H9 (cell line): Measurements from ENCODE around the gene LRRC63. TPM values are rescaled to one million over a fixed set of nuclear protein-coding genes. Genes with fewer than 3 reads are reported as not detected.

ENCODE experiments used
- DNase-seq: peaks from one replicate; pipeline ENCODE4 v3.0.0-alpha.2; 2017
- H2AFZ ChIP-seq: one replicate; pipeline ENCODE4 v1.6.1; 2013; ENCODE audit warnings: mild to moderate bottlenecking, low read length, control low read depth, moderate library complexity
- H2AK5ac ChIP-seq: 2 replicates; pipeline ENCODE4 v1.6.1; 2013; ENCODE audit warnings: low read length, control low read depth, mixed read lengths; ENCODE audit not compliant: insufficient read length
- H2BK120ac ChIP-seq: one replicate; pipeline ENCODE4 v1.6.1; 2013; ENCODE audit warnings: low read depth, mild to moderate bottlenecking, low read length, control low read depth, inconsistent platforms; ENCODE audit not compliant: poor library complexity, severe bottlenecking
- H2BK12ac ChIP-seq: 2 replicates; pipeline ENCODE4 v1.6.1; 2013; ENCODE audit warnings: low read length, control low read depth, mixed read lengths, low read depth; ENCODE audit not compliant: insufficient read length
- H2BK15ac ChIP-seq: 2 replicates; pipeline ENCODE4 v1.6.1; 2013; ENCODE audit warnings: low read depth, low read length, control low read depth
- H2BK20ac ChIP-seq: one replicate; pipeline ENCODE4 v1.6.1; 2013; ENCODE audit warnings: low read depth, mild to moderate bottlenecking, low read length, control low read depth, inconsistent platforms; ENCODE audit not compliant: poor library complexity, severe bottlenecking
- H2BK5ac ChIP-seq: 2 replicates; pipeline ENCODE4 v1.6.1; 2013; ENCODE audit warnings: low read length, control low read depth, mixed read lengths; ENCODE audit not compliant: insufficient read length
- H3K14ac ChIP-seq: 2 replicates; pipeline ENCODE4 v1.6.1; 2013; ENCODE audit warnings: low read length, control low read depth; ENCODE audit not compliant: insufficient read depth
- H3K18ac ChIP-seq: 2 replicates; pipeline ENCODE4 v1.6.1; 2013; ENCODE audit warnings: low read depth, mild to moderate bottlenecking, mixed read lengths, low read length, control low read depth; ENCODE audit not compliant: insufficient read length
- H3K23ac ChIP-seq: 2 replicates; pipeline ENCODE4 v1.6.1; 2013; ENCODE audit warnings: low read length, control low read depth, mixed read lengths, low read depth; ENCODE audit not compliant: insufficient read length
- H3K23me2 ChIP-seq: 2 replicates; pipeline ENCODE4 v1.6.1; 2013; ENCODE audit warnings: low read depth, mild to moderate bottlenecking, mixed read lengths, low read length, control low read depth; ENCODE audit not compliant: insufficient read length, poor library complexity, severe bottlenecking
- H3K27ac ChIP-seq: 2 replicates; pipeline ENCODE4 v1.5.1; 2013; ENCODE audit warnings: low read length, control low read depth, mixed read lengths, low read depth; ENCODE audit not compliant: insufficient read length
- H3K27me3 ChIP-seq: 2 replicates; pipeline ENCODE4 v1.6.1; 2013; ENCODE audit warnings: low read length, control low read depth, inconsistent platforms; ENCODE audit not compliant: insufficient read depth
- H3K4ac ChIP-seq: 2 replicates; pipeline ENCODE4 v1.6.1; 2013; ENCODE audit warnings: low read depth, mild to moderate bottlenecking, control low read depth, inconsistent platforms, low read length, moderate library complexity
- H3K4me1 ChIP-seq: 2 replicates; pipeline ENCODE4 v1.6.1; 2013; ENCODE audit warnings: low read length, control low read depth, inconsistent platforms; ENCODE audit not compliant: insufficient read depth
- H3K4me2 ChIP-seq: 2 replicates; pipeline ENCODE4 v1.6.1; 2013; ENCODE audit warnings: low read length, control low read depth, mixed read lengths; ENCODE audit not compliant: insufficient read length, insufficient read depth
- H3K56ac ChIP-seq: 2 replicates; pipeline ENCODE4 v1.6.1; 2013; ENCODE audit warnings: low read depth, mild to moderate bottlenecking, mixed read lengths, low read length, control low read depth; ENCODE audit not compliant: insufficient read length
- H3K79me1 ChIP-seq: 2 replicates; pipeline ENCODE4 v1.6.1; 2013; ENCODE audit warnings: low read depth, mild to moderate bottlenecking, moderate library complexity, low read length, control low read depth, inconsistent platforms; ENCODE audit not compliant: insufficient read depth, poor library complexity, severe bottlenecking
- H3K79me2 ChIP-seq: 2 replicates; pipeline ENCODE4 v1.6.1; 2013; ENCODE audit warnings: low read length, control low read depth, inconsistent platforms; ENCODE audit not compliant: insufficient read depth
- H3K9ac ChIP-seq: 2 replicates; pipeline ENCODE4 v1.6.1; 2013; ENCODE audit warnings: low read length, control low read depth, mixed read lengths; ENCODE audit not compliant: insufficient read length; ENCODE audit errors: extremely low read depth
- H3K9me3 ChIP-seq: one replicate; pipeline ENCODE4 v1.6.1; 2013; ENCODE audit warnings: low read depth, low read length, inconsistent platforms; ENCODE audit not compliant: control insufficient read depth
- H3T11ph ChIP-seq: one replicate; pipeline ENCODE4 v1.6.1; 2013; ENCODE audit warnings: mild to moderate bottlenecking, low read length, control low read depth, inconsistent platforms
- H4K20me1 ChIP-seq: one replicate; pipeline ENCODE4 v1.6.1; 2013; ENCODE audit not compliant: control insufficient read depth, insufficient read length, insufficient read depth
- H4K5ac ChIP-seq: 2 replicates; pipeline ENCODE4 v1.6.1; 2013; ENCODE audit warnings: low read depth, mild to moderate bottlenecking, mixed read lengths, low read length, control low read depth; ENCODE audit not compliant: insufficient read length
- H4K8ac ChIP-seq: replicated peaks from 2 replicates; pipeline ENCODE4 v1.6.1; 2013; ENCODE audit warnings: low read length, control low read depth, mixed read lengths, low read depth; ENCODE audit not compliant: insufficient read length
- H4K91ac ChIP-seq: 2 replicates; pipeline ENCODE4 v1.6.1; 2013; ENCODE audit warnings: low read depth, mild to moderate bottlenecking, moderate library complexity, mixed read lengths, low read length, control low read depth; ENCODE audit not compliant: insufficient read length
- H3K27ac Mint-ChIP-seq, 3 experiments: 2 replicates in 2 of 3; 3 replicates in 1 of 3; pipeline ENCODE4 v1.8.0; 2020 to 2021; ENCODE audit warnings: mixed read lengths in 3 of 3, mild to moderate bottlenecking in 1 of 3, moderate library complexity in 1 of 3
- H3K27me3 Mint-ChIP-seq: 2 replicates; pipeline ENCODE4 v1.8.0; 2021; ENCODE audit warnings: low read depth, mild to moderate bottlenecking, moderate library complexity, mixed read lengths
- H3K36me3 Mint-ChIP-seq, 3 experiments: 2 replicates in 2 of 3; 3 replicates in 1 of 3; pipeline ENCODE4 v1.8.0; 2020 to 2021; ENCODE audit warnings: low read depth in 3 of 3, mixed read lengths in 3 of 3; ENCODE audit not compliant: insufficient read depth in 1 of 3
- H3K4me1 Mint-ChIP-seq, 2 experiments: 2 replicates each; pipeline ENCODE4 v1.8.0; 2020; ENCODE audit warnings: mixed read lengths in 2 of 2
- H3K4me3 Mint-ChIP-seq, 2 experiments: 2 replicates in 1 of 2; 3 replicates in 1 of 2; pipeline ENCODE4 v1.8.0; 2020 to 2021; ENCODE audit warnings: mild to moderate bottlenecking in 2 of 2, mixed read lengths in 2 of 2, moderate library complexity in 1 of 2
- H3K9me3 Mint-ChIP-seq, 2 experiments: 2 replicates in 1 of 2; 3 replicates in 1 of 2; pipeline ENCODE4 v1.8.0; 2020; ENCODE audit warnings: mild to moderate bottlenecking in 2 of 2, mixed read lengths in 2 of 2, moderate library complexity in 1 of 2
- CTCF ChIP-seq: fragments of 200-600 bp; sonication (generic); conservative IDR thresholded peaks from 3 replicates; pipeline ENCODE4 v1.8.0; 2021; ENCODE audit warnings: antibody characterized with exemption, mild to moderate bottlenecking
- WGBS: extraction: QIAGEN DNeasy Blood & Tissue Kit; methylation state at CpG from one replicate; pipeline ENCODE4 v1.1.7; 2013; ENCODE audit warnings: missing lambda C conversion rate, low lambda C conversion rate, mixed read lengths; ENCODE audit not compliant: insufficient read length; ENCODE audit errors: extremely low coverage; 5-methylcytosine and 5-hydroxymethylcytosine counted together
- total RNA-seq: library from RNA; stranded (reverse); gene quantifications from 2 replicates; pipeline ENCODE4 v1.2.1, GENCODE V29; 2021

LRRC63 gene
- total RNA-seq, 1 experiment from 2014 or later: not detected

DNA sequence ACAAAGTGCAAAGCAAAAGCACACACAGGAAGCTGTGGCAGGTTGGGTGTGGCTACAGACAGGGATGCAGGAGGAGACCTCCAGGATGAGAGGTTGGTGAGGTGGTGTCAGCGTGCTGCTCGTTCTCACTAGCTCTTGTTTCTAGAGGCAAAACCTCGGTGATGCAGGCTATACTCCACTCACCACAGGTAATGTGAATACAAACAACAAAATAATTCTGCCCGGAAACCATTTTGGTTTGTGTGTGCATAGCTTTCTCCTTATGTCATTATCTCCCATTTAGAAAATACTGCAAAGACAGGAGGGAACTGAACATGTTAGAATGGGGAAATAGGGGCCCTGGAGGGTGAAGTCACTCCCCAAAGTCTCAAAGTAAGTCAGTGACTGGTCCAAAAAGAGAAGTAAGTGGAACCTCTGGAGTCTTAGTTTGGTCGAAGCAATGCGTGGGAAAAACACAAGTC lies 39.2 kb upstream of the LRRC63 start:
- H4K91ac ChIP-seq: no peak overlapping the region
- H3K4me2 ChIP-seq: no peak overlapping the region
- H3K79me1 ChIP-seq: no peaks in the 10 kb centered on the region
- H3T11ph ChIP-seq: no peak overlapping the region
- H3K27me3 Mint-ChIP-seq: peaks cover 28% of the 10 kb centered on the region
- no peaks in the 10 kb centered on the region for H3K9me3 ChIP-seq
- H3K23me2 ChIP-seq: no peaks in the 10 kb centered on the region
- H3K27ac Mint-ChIP-seq: no peak overlapping the region
- H2AFZ ChIP-seq: no peak overlapping the region
- no peak overlapping the region for H3K23ac ChIP-seq
- no peak overlapping the region for H3K27ac ChIP-seq
- no peak overlapping the region for H4K8ac ChIP-seq
- H2AK5ac ChIP-seq: no peak overlapping the region
- no peaks in the 10 kb centered on the region for H4K20me1 ChIP-seq
- H2BK5ac ChIP-seq: no peak overlapping the region
- no peak overlapping the region for H3K56ac ChIP-seq
- no CpG with 5 or more reads among the region's 6 CpGs for WGBS
- H3K14ac ChIP-seq: no peak overlapping the region
- H3K18ac ChIP-seq: no peak overlapping the region
- no peaks in the 10 kb centered on the region for H3K27me3 ChIP-seq
- H3K4me1 Mint-ChIP-seq: peaks cover 12 to 16% of the 10 kb centered on the region in 2 experiments
- H3K9me3 Mint-ChIP-seq: no peaks in the 10 kb centered on the region
- no peak for TF ChIP-seq CTCF
- H2BK120ac ChIP-seq: no peak overlapping the region
- H2BK12ac ChIP-seq: no peak overlapping the region
- no peak overlapping the region for H2BK20ac ChIP-seq
- no peak overlapping the region for H4K5ac ChIP-seq
- H3K4ac ChIP-seq: no peak overlapping the region
- no peak for DNase-seq
- H3K79me2 ChIP-seq: no peaks in the 10 kb centered on the region
- no peaks in the 10 kb centered on the region for H3K36me3 Mint-ChIP-seq
- H2BK15ac ChIP-seq: no peak overlapping the region
- H3K9ac ChIP-seq: no peak overlapping the region
- H3K4me1 ChIP-seq: no peaks in the 10 kb centered on the region
- H3K4me3 Mint-ChIP-seq: no peak overlapping the region
